Upper lobe of left lung (tissue), 4 donors: ENCODE data around the gene RCSD1.

ENCODE experiments used
- POLR2A ChIP-seq, 4 donors: fragments of 450-650 bp; IDR thresholded peaks; one replicate each; pipeline ENCODE4 v1.5.1; 2016 to 2017; ENCODE audit warnings: antibody characterized with exemption in 4 of 4, mild to moderate bottlenecking in 2 of 4
- POLR2AphosphoS5 ChIP-seq, 2 donors: sonication (generic); formaldehyde crosslinking; IDR thresholded peaks; one replicate each; pipeline ENCODE4 v1.5.1; 2017; ENCODE audit warnings: antibody characterized with exemption in 2 of 2
- TF ChIP-seq, protein P1 (sequence below), 6 experiments: fragments of 450-650 bp in 4 of 6; fragments of 200-600 bp in 2 of 6; sonication (generic) in 2 of 6; IDR thresholded peaks; one replicate each; pipeline ENCODE4 v1.5.1; 2016 to 2019; ENCODE audit warnings: antibody characterized with exemption in 6 of 6

DNA sequence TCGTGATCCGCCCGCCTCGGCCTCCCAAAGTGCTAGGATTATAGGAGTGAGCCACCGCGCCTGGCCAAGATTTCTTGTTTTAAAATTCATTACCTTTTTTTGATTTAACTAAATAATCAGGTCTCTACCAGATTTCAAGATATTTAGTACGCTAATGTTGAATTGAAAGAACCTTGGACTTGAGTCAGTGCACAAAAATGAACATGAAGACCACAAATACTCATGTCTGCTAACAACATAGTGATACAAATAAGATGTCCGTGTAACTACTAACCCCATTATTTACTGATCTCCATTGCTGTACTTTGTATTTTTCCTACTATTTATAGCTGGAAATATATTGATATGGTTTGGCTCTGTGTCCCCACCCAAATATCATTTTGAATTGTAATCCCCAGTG lies 108.1 kb downstream of the RCSD1 start:
- TF ChIP-seq, protein P1, sequence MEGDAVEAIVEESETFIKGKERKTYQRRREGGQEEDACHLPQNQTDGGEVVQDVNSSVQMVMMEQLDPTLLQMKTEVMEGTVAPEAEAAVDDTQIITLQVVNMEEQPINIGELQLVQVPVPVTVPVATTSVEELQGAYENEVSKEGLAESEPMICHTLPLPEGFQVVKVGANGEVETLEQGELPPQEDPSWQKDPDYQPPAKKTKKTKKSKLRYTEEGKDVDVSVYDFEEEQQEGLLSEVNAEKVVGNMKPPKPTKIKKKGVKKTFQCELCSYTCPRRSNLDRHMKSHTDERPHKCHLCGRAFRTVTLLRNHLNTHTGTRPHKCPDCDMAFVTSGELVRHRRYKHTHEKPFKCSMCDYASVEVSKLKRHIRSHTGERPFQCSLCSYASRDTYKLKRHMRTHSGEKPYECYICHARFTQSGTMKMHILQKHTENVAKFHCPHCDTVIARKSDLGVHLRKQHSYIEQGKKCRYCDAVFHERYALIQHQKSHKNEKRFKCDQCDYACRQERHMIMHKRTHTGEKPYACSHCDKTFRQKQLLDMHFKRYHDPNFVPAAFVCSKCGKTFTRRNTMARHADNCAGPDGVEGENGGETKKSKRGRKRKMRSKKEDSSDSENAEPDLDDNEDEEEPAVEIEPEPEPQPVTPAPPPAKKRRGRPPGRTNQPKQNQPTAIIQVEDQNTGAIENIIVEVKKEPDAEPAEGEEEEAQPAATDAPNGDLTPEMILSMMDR (IDR thresholded peaks at IDR 0.05), result no peak
- TF ChIP-seq POLR2AphosphoS5 (IDR thresholded peaks at IDR 0.05) (no peak), POLR2A (IDR thresholded peaks at IDR 0.05) (no peak)
